ENCODE data around the gene BOD1L1.

Gene BOD1L1

GRCh38 chr4:13526658-13527057, 100.9 kb downstream of the BOD1L1 start:
- POLR2A ChIA-PET = no interaction called here
- CTCF ChIA-PET = interaction anchor here (1.5 to 3.2 kb wide), 3 partner anchors 10 to 792 kb away, joined by 5 to 9 read pairs (median 6); no protein-coding TSS in a partner anchor
- TF ChIP-seq CTCF (IDR thresholded peaks at IDR 0.05; ENCODE audit: control extremely low read depth, extremely low read depth, low read depth, missing control alignments) = no peak
- DNase-seq (ENCODE audit: extremely low spot score) = no peak

- POLR2A ChIA-PET = no interaction called here
- TF ChIP-seq CTCF (IDR thresholded peaks at IDR 0.05; ENCODE audit: control extremely low read depth, extremely low read depth, low read depth, missing control alignments) = no peak
- DNase-seq (ENCODE audit: extremely low spot score) = no peak
- CTCF ChIA-PET = interaction anchor here (1.3 to 3.2 kb wide), 4 partner anchors 11 to 791 kb away, joined by 3 to 9 read pairs (median 6); no protein-coding TSS in a partner anchor
Observed at GRCh38 chr4:13525606-13526281, 101.8 kb downstream of the BOD1L1 start.

DNA sequence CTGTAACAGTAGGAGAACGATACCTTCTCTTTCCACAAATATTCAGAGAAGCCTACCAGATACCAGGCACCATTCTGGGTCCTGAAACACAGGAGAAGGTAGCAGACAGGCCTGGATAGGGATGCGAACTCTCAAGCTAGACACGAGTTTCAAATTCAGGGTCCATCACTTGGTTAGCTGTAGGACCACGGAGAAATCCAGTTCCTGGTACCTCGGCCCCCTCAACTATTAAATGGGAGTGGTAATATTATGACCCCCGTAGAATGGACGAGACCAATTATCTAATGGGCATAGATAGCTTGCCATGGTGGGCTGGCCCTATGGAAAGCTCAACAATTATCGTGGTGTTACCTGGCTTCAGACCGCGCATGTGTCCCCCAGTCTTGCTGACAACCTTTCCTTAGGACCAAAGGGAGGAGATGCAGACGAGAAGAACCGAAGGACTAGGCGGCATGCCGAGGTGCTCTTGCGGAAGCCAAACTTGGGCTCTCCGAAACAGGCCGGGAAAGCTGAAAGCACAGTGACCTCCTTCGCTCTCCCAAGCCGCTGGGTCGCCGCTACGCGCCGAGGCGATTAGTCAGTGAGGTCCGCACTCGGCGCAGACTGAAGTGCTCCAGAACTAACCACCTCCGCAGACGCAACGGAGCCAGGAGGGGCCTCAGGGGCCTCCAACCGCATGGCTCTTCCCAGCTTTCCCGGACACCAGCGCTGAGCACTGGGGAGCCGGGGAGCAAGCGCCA, 102.9 kb downstream of the BOD1L1 start:
- CTCF ChIA-PET = interaction anchor here (0.9 to 3.3 kb wide), 5 partner anchors 12 to 672 kb away, joined by 3 to 7 read pairs (median 5); no protein-coding TSS in a partner anchor
- POLR2A ChIA-PET = no interaction called here
- DNase-seq (ENCODE audit: extremely low spot score) = peak; percentile 10
- no peak for TF ChIP-seq CTCF (IDR thresholded peaks at IDR 0.05; ENCODE audit: control extremely low read depth, extremely low read depth, low read depth, missing control alignments)

DNA sequence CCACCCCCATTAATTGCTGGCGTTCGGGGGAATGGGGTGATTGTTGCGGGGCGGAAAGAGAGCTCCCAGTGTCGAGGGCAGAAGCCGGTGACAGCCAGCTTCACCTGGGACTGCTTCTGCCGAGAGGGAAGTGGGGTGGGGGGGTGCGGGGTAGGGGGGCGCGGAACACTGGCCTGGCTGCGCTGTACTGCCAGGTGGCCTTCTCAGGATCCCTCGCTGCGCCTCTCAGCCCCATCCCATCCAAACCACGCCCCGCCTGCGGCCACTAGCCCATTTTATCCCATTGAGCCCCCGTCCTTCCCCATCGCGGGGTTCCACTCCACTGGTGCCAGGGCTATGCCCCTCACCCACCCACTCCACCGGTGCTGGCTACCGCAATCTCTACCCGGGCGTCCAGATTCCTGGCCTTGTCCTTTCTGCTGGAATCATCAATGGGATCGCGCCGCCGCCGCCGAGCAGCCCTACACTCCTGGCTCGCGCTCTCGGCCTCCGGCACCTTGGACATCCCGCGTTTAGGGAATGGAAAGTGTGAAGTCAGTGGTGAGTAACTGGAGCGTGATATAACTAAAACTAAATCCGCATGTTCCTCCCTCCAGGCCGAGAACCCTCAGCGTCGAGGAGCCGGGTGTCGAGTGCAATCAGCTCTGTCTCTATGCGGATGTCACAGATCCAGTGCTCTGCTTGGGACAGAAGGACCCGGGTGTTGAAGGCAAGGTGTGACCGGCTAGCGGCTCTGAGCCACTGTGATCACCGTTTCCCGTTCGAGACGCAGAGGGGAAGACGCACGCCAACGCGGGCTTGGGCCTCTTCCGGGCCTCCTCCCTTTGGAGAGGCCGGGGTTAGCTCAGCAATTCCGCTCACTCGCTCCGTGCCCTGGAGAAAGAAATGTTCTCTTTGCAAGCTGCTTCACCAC, 103.7 kb downstream of the BOD1L1 start:
- ChIA-PET CTCF (interaction anchor here (0.9 to 3.3 kb wide), 4 partner anchors 11 to 93 kb away, joined by 3 to 7 read pairs (median 4); no protein-coding TSS in a partner anchor), POLR2A (no interaction called here)
- peak; percentile 9 for DNase-seq (ENCODE audit: extremely low spot score)
- TF ChIP-seq CTCF (IDR thresholded peaks at IDR 0.05; ENCODE audit: control extremely low read depth, extremely low read depth, low read depth, missing control alignments) = no peak

- ChIA-PET CTCF (interaction anchor here (2.7 to 3.3 kb wide), 2 partner anchors 11 to 15 kb away, joined by 7 to 9 read pairs; no protein-coding TSS in a partner anchor), POLR2A (no interaction called here)
- TF ChIP-seq CTCF (IDR thresholded peaks at IDR 0.05; ENCODE audit: control extremely low read depth, extremely low read depth, low read depth, missing control alignments) = no peak
- DNase-seq (ENCODE audit: extremely low spot score) = no peak
Observed at GRCh38 chr4:13523105-13523477, 104.4 kb downstream of the BOD1L1 start.
